CD4-positive, alpha-beta T cell treated with Interleukin-15 for 4 hours (primary cell): Measurements from ENCODE around the gene GPC4.

ENCODE experiments used
- DNase-seq: peaks from one replicate; pipeline ENCODE4 v3.0.0-alpha.2; 2020; ENCODE audit warnings: low spot score

The GPC4 gene

GRCh38 chrX:133415276-133416105, at the start of gene GPC4:
Gene GPC4 (minus strand): TSS chrX:133415489. CDS start chrX:133414965, 524 bp downstream.
- no peak for DNase-seq

GRCh38 chrX:133461231-133461630, 45.9 kb upstream of the GPC4 start:
- no peak for DNase-seq

- DNase-seq: no peak
Observed at GRCh38 chrX:133454924-133455323, 39.6 kb upstream of the GPC4 start.

GRCh38 chrX:133454491-133454914, 39.2 kb upstream of the GPC4 start:
- no peak for DNase-seq

GRCh38 chrX:133448512-133449076, 33.3 kb upstream of the GPC4 start:
- DNase-seq: no peak

- DNase-seq: no peak
Observed at GRCh38 chrX:133444952-133445831, 29.9 kb upstream of the GPC4 start.

GRCh38 chrX:133444196-133444595, 28.9 kb upstream of the GPC4 start:
- no peak for DNase-seq

- no peak for DNase-seq
Observed at GRCh38 chrX:133440797-133441163, 25.5 kb upstream of the GPC4 start.

GRCh38 chrX:133440081-133440796, 24.9 kb upstream of the GPC4 start:
- no peak for DNase-seq

- DNase-seq: no peak
Observed at GRCh38 chrX:133437766-133438165, 22.5 kb upstream of the GPC4 start.

- DNase-seq: no peak
Observed at GRCh38 chrX:133437356-133437755, 22.1 kb upstream of the GPC4 start.

- DNase-seq: no peak
Observed at GRCh38 chrX:133435544-133436124, 20.3 kb upstream of the GPC4 start.

- DNase-seq: no peak
Observed at GRCh38 chrX:133434197-133434820, 19.0 kb upstream of the GPC4 start.

GRCh38 chrX:133419911-133420310, 4.6 kb upstream of the GPC4 start:
- no peak for DNase-seq

GRCh38 chrX:133418588-133418987, 3.3 kb upstream of the GPC4 start:
- no peak for DNase-seq

- DNase-seq: no peak
Observed at GRCh38 chrX:133417364-133417763, 2.1 kb upstream of the GPC4 start.

GRCh38 chrX:133414406-133415275, 648 bp downstream of the GPC4 start:
- DNase-seq: no peak

GRCh38 chrX:133413218-133413925, 1.9 kb downstream of the GPC4 start:
- DNase-seq: no peak

- DNase-seq: no peak
Observed at GRCh38 chrX:133412665-133413064, 2.6 kb downstream of the GPC4 start.

GRCh38 chrX:133412246-133412645, 3.0 kb downstream of the GPC4 start:
- DNase-seq: no peak
